ENCODE data around the gene RMRP.

Gene RMRP

DNA sequence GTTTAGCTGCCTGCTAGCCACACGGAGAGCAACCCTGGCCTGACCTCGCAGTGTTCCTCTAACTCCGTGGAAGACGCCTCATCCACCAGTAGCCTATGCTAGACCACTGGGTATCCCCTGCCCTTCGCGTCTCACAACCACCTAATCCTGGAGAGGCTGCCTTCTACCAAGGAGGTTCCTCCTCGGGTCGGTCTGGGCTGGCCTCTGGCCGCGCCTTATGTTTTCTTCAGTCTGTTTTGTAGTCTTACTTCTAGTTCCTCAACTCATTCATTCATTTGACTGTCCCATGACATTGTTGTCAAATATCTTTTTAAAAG is 33.5 kb upstream of the RMRP start:
- H3K27me3 ChIP-seq (ENCODE audit: insufficient read depth, poor library complexity, severe bottlenecking): no peaks in the 10 kb centered on the region
- peak overlapping the region; percentile 77 for H3K27ac ChIP-seq (replicated peaks)
- TF ChIP-seq GABPA (IDR thresholded peaks at IDR 0.05; ENCODE audit: low read depth) (no peak), REST (IDR thresholded peaks at IDR 0.05; ENCODE audit: insufficient replicate concordance, low read depth) (no peak), POLR2AphosphoS5 (IDR thresholded peaks at IDR 0.05; ENCODE audit: low read depth) (no peak), SPI1 (IDR thresholded peaks at IDR 0.05; ENCODE audit: borderline replicate concordance, low read depth) (no peak), CTCF (IDR thresholded peaks at IDR 0.05; ENCODE audit: insufficient read depth, low read length) (no peak)
- peak; percentile 16 to 25 for DNase-seq (ENCODE audit: low read depth in 1 of 2, low spot score in 1 of 2)
- peak overlapping the region; percentile 67 for H3K4me3 ChIP-seq (replicated peaks; ENCODE audit: insufficient read depth, low read length)

DNA sequence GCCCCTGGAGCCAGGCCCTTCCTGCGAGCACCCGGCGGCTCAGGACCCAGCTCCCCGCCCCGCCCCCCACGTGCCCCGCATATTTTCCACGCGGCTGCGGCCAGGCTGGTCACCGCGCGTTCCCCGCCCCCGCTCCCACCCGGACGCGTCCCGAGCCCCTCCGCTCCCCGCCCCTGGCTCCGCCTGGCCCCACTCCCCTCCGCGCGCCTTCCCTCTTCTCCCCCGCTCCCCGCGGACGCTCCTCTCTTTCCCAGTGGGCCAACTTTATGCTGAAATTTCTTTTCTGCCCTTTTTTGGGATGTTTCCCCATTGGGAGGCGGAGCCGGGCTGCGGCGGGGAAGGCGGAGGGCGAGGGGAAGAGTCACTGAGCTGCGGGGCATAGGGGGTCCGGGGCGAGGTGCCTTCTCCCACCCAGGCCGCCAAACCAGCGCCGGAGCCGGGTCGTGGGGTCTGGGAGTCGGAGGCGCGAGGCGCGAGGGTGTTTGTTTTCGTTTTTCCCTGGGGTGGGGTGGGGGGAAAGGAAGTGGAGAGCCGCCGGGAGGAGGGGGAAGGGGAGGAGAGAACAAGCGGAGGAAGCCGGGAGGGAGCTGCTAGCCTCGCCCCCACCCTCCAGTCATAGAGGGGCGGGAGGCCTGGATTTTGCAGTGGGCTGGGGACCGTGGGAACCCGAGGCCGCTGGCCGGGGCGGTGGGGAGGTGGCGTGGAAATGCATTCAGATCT is 33.0 kb upstream of the RMRP start:
- Histone ChIP-seq H3K27me3 (ENCODE audit: insufficient read depth, poor library complexity, severe bottlenecking) (no peaks in the 10 kb centered on the region), H3K4me3 (replicated peaks; ENCODE audit: insufficient read depth, low read length) (peak overlapping the region; percentile 67), H3K27ac (replicated peaks) (peak overlapping the region; percentile 77)
- DNase-seq (ENCODE audit: low read depth in 1 of 2, low spot score in 1 of 2): peak; percentile 22 to 58
- TF ChIP-seq SPI1 (IDR thresholded peaks at IDR 0.05; ENCODE audit: borderline replicate concordance, low read depth) (peak; percentile 47; the same call in 1 of the 2 replicates), POLR2AphosphoS5 (IDR thresholded peaks at IDR 0.05; ENCODE audit: low read depth) (peak; percentile 21; the same call in 1 of the 2 replicates), CTCF (IDR thresholded peaks at IDR 0.05; ENCODE audit: insufficient read depth, low read length) (no peak)

DNA sequence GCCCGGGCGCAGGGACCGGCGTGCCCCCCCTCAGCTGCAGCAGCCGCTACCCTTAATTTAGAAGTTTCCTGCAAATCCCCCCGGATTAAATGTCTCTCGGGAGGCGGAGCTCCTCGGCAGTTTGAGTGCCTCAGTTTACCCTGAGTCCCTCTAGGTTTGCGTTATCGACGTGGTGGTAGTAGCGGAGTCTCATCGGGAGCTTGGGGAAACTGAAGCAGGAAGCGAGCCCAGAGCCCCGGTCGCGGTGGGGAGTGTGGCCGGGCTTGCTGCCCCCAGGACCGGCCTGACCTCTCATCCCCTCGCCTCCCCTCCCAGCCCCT is 32.4 kb upstream of the RMRP start:
- Histone ChIP-seq H3K27ac (replicated peaks) (peak overlapping the region; percentile 77), H3K27me3 (ENCODE audit: insufficient read depth, poor library complexity, severe bottlenecking) (no peaks in the 10 kb centered on the region), H3K4me3 (replicated peaks; ENCODE audit: insufficient read depth, low read length) (peak overlapping the region; percentile 67)
- peak in 1 of 2 experiments; percentile 12 for DNase-seq (ENCODE audit: low read depth in 1 of 2, low spot score in 1 of 2)
- TF ChIP-seq SPI1 (IDR thresholded peaks at IDR 0.05; ENCODE audit: borderline replicate concordance, low read depth): no peak
- no peak for TF ChIP-seq GABPA (IDR thresholded peaks at IDR 0.05; ENCODE audit: low read depth)
- TF ChIP-seq POLR2AphosphoS5 (IDR thresholded peaks at IDR 0.05; ENCODE audit: low read depth): no peak
- TF ChIP-seq REST (IDR thresholded peaks at IDR 0.05; ENCODE audit: insufficient replicate concordance, low read depth): no peak
- no peak for TF ChIP-seq CTCF (IDR thresholded peaks at IDR 0.05; ENCODE audit: insufficient read depth, low read length)

Data from HL-60 (cell line).